Small intestine (tissue), 7 donors: ENCODE data around the gene ODAD2. TPM values are rescaled to one million over a fixed set of nuclear protein-coding genes. Genes with fewer than 3 reads are reported as not detected.
"Not testable (repeated sequence)": the region's sequence is repeated elsewhere in the genome, so short reads cannot be mapped to it uniquely, and the experiment has no call there.

Experiments
- DNase-seq, 2 donors: peaks; one replicate each; pipeline versions ENCODE4 v3.0.0 to v3.0.0-alpha.2; 2013
- FAIRE-seq: peaks from 2 replicates; lab custom pipeline; 2012; peaks lifted over from hg19 to GRCh38; lab: Jason Lieb, UNC
- H3K27ac ChIP-seq, 3 donors: one replicate each; pipeline ENCODE4 v1.5.1; 2013; ENCODE audit warnings: low read length in 2 of 3, mild to moderate bottlenecking in 2 of 3, control low read depth in 1 of 3, inconsistent platforms in 1 of 3, low read depth in 1 of 3, moderate library complexity in 1 of 3
- H3K27me3 ChIP-seq, 3 donors: one replicate each; pipeline ENCODE4 v1.6.1; 2013; ENCODE audit warnings: low read length in 3 of 3, inconsistent platforms in 1 of 3; ENCODE audit not compliant: control insufficient read depth in 3 of 3, insufficient read depth in 3 of 3
- H3K36me3 ChIP-seq, 3 donors: one replicate each; pipeline ENCODE4 v1.6.1; 2013; ENCODE audit warnings: low read length in 3 of 3, inconsistent platforms in 1 of 3, low read depth in 1 of 3, mild to moderate bottlenecking in 1 of 3, moderate library complexity in 1 of 3; ENCODE audit not compliant: control insufficient read depth in 3 of 3, insufficient read depth in 2 of 3
- H3K4me1 ChIP-seq, 3 donors: one replicate each; pipeline ENCODE4 v1.6.1; 2013; ENCODE audit warnings: low read length in 2 of 3, inconsistent platforms in 1 of 3, low read depth in 1 of 3, mild to moderate bottlenecking in 1 of 3, moderate library complexity in 1 of 3; ENCODE audit not compliant: control insufficient read depth in 3 of 3, insufficient read depth in 2 of 3
- H3K4me3 ChIP-seq, 3 donors: one replicate each; pipeline ENCODE4 v1.5.1; 2013; ENCODE audit warnings: low read length in 3 of 3, control low read depth in 1 of 3, inconsistent platforms in 1 of 3, low read depth in 1 of 3, mild to moderate bottlenecking in 1 of 3, moderate library complexity in 1 of 3
- H3K9me3 ChIP-seq, 2 donors: one replicate each; pipeline ENCODE4 v1.6.1; 2013; ENCODE audit warnings: low read depth in 1 of 2, low read length in 1 of 2; ENCODE audit not compliant: control insufficient read depth in 2 of 2, insufficient read depth in 1 of 2
- WGBS, 3 donors: extraction: QIAGEN DNeasy Blood & Tissue Kit; methylation state at CpG; one replicate each; pipeline ENCODE4 v1.1.7; 2013; 5-methylcytosine and 5-hydroxymethylcytosine counted together
- polyA plus RNA-seq, 4 donors: library from polyadenylated mRNA; stranded (reverse) in 3 of 4; unstranded in 1 of 4; fragments of 200-250 nt in 3 of 4; fragments of 120-200 nt in 1 of 4; gene quantifications; one replicate each; pipeline versions ENCODE4 v1.2.1 to v1.2.3, GENCODE V29; 2013
- donor health status: healthy with polysubstance abuse.
- donor health status: control.
- donor health status: control.
- donor health status: Bipolar disorder and iron deficiency.
- donor health status: healthy.

Gene ODAD2
- polyA plus RNA-seq, 4 donors: 0.04 to 0.34 TPM; not detected in 2

DNA sequence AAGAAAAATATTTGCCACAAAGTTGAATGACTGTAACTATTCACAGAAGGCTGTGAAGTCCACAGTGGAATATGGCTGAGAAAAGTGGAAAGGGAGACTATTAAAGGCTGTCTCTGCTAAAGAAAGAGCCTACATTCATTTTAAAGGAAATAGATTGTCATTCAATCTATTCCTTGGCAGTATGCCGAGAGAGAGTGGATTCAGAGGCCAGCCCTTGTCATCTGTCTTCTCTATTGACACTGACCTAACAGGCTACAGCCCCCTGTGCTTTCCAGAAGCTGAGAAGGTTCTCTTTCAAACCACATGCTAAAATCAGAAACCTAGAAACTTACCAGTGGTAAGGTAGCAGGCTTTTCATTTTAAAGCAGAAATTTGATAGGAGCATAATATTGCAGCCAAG, 12.1 kb downstream of the ODAD2 start:
- DNase-seq (no peak), FAIRE-seq (no peak)
- Histone ChIP-seq H3K27me3 (no peaks in the 10 kb centered on the region), H3K4me3 (no peak overlapping the region), H3K27ac (no peak overlapping the region), H3K9me3 (no peaks in the 10 kb centered on the region), H3K36me3 (no peaks in the 10 kb centered on the region), H3K4me1 (no peaks in the 10 kb centered on the region)
- 35 to 48% (median 35%) methylated on average over 1 of the region's 1 CpG for WGBS, 3 donors

GRCh38 chr10:27982875-27983543, 15.9 kb downstream of the ODAD2 start:
- no peak for DNase-seq
- 75 to 79% (median 75%) methylated on average over 6 of the region's 6 CpGs for WGBS, 3 donors
- FAIRE-seq: no peak
- Histone ChIP-seq H3K36me3 (no peaks in the 10 kb centered on the region), H3K9me3 (no peaks in the 10 kb centered on the region), H3K27ac (no peak overlapping the region), H3K4me3 (no peak overlapping the region), H3K27me3 (no peaks in the 10 kb centered on the region), H3K4me1 (no peaks in the 10 kb centered on the region)

GRCh38 chr10:27981744-27982143, 17.1 kb downstream of the ODAD2 start:
- DNase-seq (no peak), FAIRE-seq (no peak)
- H3K36me3 ChIP-seq: no peaks in the 10 kb centered on the region
- H3K27ac ChIP-seq: no peak overlapping the region
- H3K4me1 ChIP-seq: no peaks in the 10 kb centered on the region
- no peaks in the 10 kb centered on the region for H3K27me3 ChIP-seq
- H3K9me3 ChIP-seq: no peaks in the 10 kb centered on the region
- 72 to 85% (median 83%) methylated on average over 4 of the region's 4 CpGs for WGBS, 3 donors
- H3K4me3 ChIP-seq: no peak overlapping the region

- not testable (repeated sequence) for H3K4me1 ChIP-seq, H3K27ac ChIP-seq, FAIRE-seq, H3K9me3 ChIP-seq, H3K36me3 ChIP-seq, H3K4me3 ChIP-seq, DNase-seq, H3K27me3 ChIP-seq
- WGBS, 3 donors: 70 to 89% (median 75%) methylated on average over 1 of the region's 1 CpG
Measured at GRCh38 chr10:27970795-27971194, 28.1 kb downstream of the ODAD2 start.

DNA sequence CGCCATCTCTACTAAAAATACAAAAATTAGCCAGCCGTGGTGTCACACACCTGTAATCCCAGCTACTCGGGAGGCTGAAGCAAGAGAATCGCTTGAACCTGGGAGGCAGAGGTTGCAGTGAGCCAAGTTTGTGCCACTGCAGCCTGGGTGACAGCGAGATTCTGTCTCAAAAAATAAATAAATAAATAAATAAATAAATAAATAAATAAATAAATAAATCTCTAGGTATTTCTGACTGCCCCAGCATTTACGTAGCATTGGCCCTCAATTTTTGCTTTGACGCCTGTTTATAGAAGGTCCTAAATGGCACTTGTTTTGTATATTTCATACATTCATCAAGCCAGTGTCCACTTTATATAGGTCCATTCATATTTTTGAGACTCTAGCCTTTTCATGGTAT, 28.9 kb downstream of the ODAD2 start:
- not testable (repeated sequence) for H3K4me1 ChIP-seq, H3K27ac ChIP-seq, FAIRE-seq, H3K9me3 ChIP-seq, H3K27me3 ChIP-seq, H3K36me3 ChIP-seq, DNase-seq, H3K4me3 ChIP-seq
- WGBS, 3 donors: 80 to 92% (median 88%) methylated on average over 7 of the region's 7 CpGs

DNA sequence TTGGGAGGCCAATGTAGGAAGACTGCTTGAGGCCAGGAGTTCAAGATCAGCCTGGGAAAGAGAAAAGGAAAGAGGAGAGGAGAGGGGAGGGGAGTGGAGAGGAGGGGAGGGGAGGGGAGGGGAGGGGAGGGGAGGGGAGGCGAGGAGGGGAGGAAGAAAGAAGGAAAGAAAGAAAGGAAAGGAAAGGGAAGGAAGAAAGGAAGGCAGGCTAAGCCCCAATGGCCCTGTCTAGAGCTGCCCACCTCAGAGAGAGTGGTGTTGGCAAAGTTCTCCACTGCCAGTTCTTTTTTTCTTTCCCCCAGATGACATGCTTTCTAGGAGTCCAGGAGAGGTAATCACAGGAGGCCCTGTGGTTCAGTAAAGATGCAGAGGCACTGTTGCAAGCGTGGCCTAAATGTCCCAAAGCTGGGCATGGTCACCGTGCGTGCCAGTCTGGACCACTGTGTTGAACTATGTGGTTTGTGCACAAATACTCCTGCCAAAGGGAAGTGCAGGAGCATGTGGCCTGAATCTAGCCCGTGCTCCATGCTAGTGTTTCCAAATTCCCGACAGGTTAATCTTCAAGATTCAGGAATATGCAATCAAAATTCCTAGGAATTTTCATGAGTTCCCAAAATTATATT, 39.7 kb downstream of the ODAD2 start:
- H3K27ac ChIP-seq: no peak overlapping the region
- H3K4me3 ChIP-seq: no peak overlapping the region
- 89 to 96% (median 95%) methylated on average over 5 to 6 of the region's 6 CpGs for WGBS, 3 donors
- no peaks in the 10 kb centered on the region for H3K27me3 ChIP-seq
- DNase-seq (no peak), FAIRE-seq (no peak)
- no peaks in the 10 kb centered on the region for H3K9me3 ChIP-seq
- H3K4me1 ChIP-seq: no peaks in the 10 kb centered on the region
- H3K36me3 ChIP-seq: no peaks in the 10 kb centered on the region

GRCh38 chr10:27958383-27958782, 40.5 kb downstream of the ODAD2 start:
- not testable (repeated sequence) for DNase-seq, H3K27me3 ChIP-seq, H3K4me1 ChIP-seq, H3K27ac ChIP-seq, FAIRE-seq, H3K9me3 ChIP-seq, H3K36me3 ChIP-seq, H3K4me3 ChIP-seq
- WGBS, 3 donors: 16 to 28% (median 21%) methylated on average over 3 of the region's 3 CpGs

DNA sequence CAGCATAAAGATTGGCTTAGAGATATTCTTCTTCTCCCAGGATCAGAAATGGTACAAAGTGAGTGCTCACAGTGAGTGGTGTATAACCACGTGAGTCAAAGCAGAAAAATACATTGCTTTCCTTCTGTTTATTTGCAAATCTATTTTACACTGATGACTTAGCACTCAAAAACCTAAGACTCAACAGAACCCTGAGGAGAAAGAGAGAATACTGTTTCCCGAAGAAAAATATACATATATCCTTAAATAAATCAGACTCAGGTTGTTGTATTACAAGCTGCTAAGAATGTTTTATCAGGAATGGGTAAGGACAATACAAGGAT, 48.7 kb downstream of the ODAD2 start:
- Histone ChIP-seq H3K4me1 (no peaks in the 10 kb centered on the region), H3K4me3 (no peak overlapping the region), H3K9me3 (no peaks in the 10 kb centered on the region), H3K27me3 (no peaks in the 10 kb centered on the region), H3K36me3 (no peaks in the 10 kb centered on the region), H3K27ac (no peak overlapping the region)
- DNase-seq (no peak), FAIRE-seq (no peak)
- 71 to 79% (median 74%) methylated on average over 2 of the region's 2 CpGs for WGBS, 3 donors
